Chondrocyte (in vitro differentiated cells): ENCODE data around the gene KCNK10. TPM values are rescaled to one million over a fixed set of nuclear protein-coding genes. Genes with fewer than 3 reads are reported as not detected.

Source experiments
- DNase-seq: peaks from one replicate; pipeline ENCODE4 v3.0.0; 2021; ENCODE audit warnings: mixed read lengths, low spot score
- H3K27ac Mint-ChIP-seq: one replicate; pipeline ENCODE4 v1.8.0; 2021; ENCODE audit warnings: mild to moderate bottlenecking, moderate library complexity, mixed read lengths; ENCODE audit not compliant: unreplicated experiment
- H3K27me3 Mint-ChIP-seq: 2 replicates; pipeline ENCODE4 v1.8.0; 2021; ENCODE audit warnings: low read depth, mixed read lengths
- H3K36me3 Mint-ChIP-seq: 2 replicates; pipeline ENCODE4 v1.8.0; 2021; ENCODE audit warnings: low read depth, mixed read lengths
- H3K4me1 Mint-ChIP-seq: 2 replicates; pipeline ENCODE4 v1.8.0; 2021; ENCODE audit warnings: low read depth, mild to moderate bottlenecking, mixed read lengths
- H3K4me3 Mint-ChIP-seq: one replicate; pipeline ENCODE4 v1.8.0; 2021; ENCODE audit warnings: mild to moderate bottlenecking, moderate library complexity, mixed read lengths; ENCODE audit not compliant: unreplicated experiment
- H3K9me3 Mint-ChIP-seq: 2 replicates; pipeline ENCODE4 v1.8.0; 2021; ENCODE audit warnings: low read depth, mixed read lengths
- total RNA-seq: library from RNA; stranded (reverse); gene quantifications from 3 replicates; pipeline ENCODE4 v1.2.1, GENCODE V29; 2021
- TF ChIP-seq, protein P1 (sequence below): fragments of 200-600 bp; sonication (generic); IDR thresholded peaks from 2 replicates; pipeline ENCODE4 v1.5.0; 2021; ENCODE audit warnings: antibody characterized with exemption, mild to moderate bottlenecking, moderate library complexity

KCNK10 gene
- total RNA-seq, 1 donor from 2014 or later, result not detected

DNA sequence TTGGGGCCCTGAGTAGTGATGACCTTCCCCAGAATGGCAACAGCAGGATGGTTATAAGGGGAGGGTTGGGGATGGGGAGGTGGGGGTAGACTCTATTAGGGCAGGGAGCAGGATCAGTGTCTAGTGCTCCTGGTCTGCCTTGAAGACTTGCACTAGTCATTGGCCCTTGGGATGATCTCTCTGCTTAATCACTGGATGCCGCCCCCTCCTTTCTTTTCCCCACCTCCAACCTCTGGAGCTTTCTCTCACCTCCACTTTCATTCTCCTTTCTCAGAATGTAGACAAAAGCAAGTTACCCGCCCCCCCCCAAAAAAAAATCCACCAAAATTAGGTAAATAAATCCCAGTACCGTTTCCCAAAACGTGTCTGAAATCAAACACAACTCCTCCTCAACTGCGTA lies 2.8 kb upstream of the KCNK10 start:
- H3K27ac Mint-ChIP-seq, result no peak overlapping the region
- peaks cover 57% of the 10 kb centered on the region for H3K27me3 Mint-ChIP-seq
- H3K36me3 Mint-ChIP-seq, result no peaks in the 10 kb centered on the region
- H3K4me1 Mint-ChIP-seq, result peaks cover 11% of the 10 kb centered on the region
- TF ChIP-seq, protein P1, sequence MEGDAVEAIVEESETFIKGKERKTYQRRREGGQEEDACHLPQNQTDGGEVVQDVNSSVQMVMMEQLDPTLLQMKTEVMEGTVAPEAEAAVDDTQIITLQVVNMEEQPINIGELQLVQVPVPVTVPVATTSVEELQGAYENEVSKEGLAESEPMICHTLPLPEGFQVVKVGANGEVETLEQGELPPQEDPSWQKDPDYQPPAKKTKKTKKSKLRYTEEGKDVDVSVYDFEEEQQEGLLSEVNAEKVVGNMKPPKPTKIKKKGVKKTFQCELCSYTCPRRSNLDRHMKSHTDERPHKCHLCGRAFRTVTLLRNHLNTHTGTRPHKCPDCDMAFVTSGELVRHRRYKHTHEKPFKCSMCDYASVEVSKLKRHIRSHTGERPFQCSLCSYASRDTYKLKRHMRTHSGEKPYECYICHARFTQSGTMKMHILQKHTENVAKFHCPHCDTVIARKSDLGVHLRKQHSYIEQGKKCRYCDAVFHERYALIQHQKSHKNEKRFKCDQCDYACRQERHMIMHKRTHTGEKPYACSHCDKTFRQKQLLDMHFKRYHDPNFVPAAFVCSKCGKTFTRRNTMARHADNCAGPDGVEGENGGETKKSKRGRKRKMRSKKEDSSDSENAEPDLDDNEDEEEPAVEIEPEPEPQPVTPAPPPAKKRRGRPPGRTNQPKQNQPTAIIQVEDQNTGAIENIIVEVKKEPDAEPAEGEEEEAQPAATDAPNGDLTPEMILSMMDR, result no peak
- no peak overlapping the region for H3K4me3 Mint-ChIP-seq
- no peak for DNase-seq
- no peaks in the 10 kb centered on the region for H3K9me3 Mint-ChIP-seq

DNA sequence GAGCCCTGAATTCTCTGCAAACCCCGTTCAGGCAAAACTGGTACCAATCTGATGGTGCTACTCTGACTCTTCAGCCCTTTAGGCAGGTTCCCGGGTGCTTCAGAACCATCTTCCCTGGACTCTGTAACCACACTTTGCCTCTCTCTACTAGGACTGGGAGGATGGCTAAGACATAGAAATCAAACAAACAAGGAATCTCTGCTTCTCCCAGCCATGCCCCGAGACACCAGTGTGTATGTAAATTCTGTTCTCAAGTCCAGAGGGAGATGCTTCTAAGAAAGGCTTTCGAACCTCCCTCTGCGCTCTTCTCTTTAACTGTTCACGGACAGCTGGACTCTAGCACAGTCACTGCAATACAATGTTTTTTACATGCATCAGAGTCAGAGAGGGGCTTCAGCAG lies 1.9 kb upstream of the KCNK10 start:
- no peak overlapping the region for H3K27ac Mint-ChIP-seq
- H3K36me3 Mint-ChIP-seq, result no peaks in the 10 kb centered on the region
- peaks cover 57% of the 10 kb centered on the region for H3K27me3 Mint-ChIP-seq
- H3K9me3 Mint-ChIP-seq, result no peaks in the 10 kb centered on the region
- no peak overlapping the region for H3K4me3 Mint-ChIP-seq
- H3K4me1 Mint-ChIP-seq, result peaks cover 11% of the 10 kb centered on the region
- TF ChIP-seq, protein P1, result no peak
- DNase-seq, result no peak

GRCh38 chr14:88324491-88324890 lies 1.4 kb upstream of the KCNK10 start:
- Mint-ChIP-seq H3K27ac (no peak overlapping the region), H3K9me3 (no peaks in the 10 kb centered on the region), H3K27me3 (peaks cover 52% of the 10 kb centered on the region), H3K4me1 (peaks cover 11% of the 10 kb centered on the region), H3K36me3 (no peaks in the 10 kb centered on the region), H3K4me3 (no peak overlapping the region)
- DNase-seq, result no peak
- TF ChIP-seq, protein P1, result no peak

- Mint-ChIP-seq H3K36me3 (no peaks in the 10 kb centered on the region), H3K27me3 (peaks cover 45% of the 10 kb centered on the region), H3K27ac (no peak overlapping the region), H3K9me3 (no peaks in the 10 kb centered on the region), H3K4me3 (peak overlapping the region; percentile 64), H3K4me1 (peaks cover 11% of the 10 kb centered on the region)
- TF ChIP-seq, protein P1, result no peak
- DNase-seq, result peak; percentile 85
These were observed 592 bp upstream of the KCNK10 start for GRCh38 chr14:88323523-88324199.

DNA sequence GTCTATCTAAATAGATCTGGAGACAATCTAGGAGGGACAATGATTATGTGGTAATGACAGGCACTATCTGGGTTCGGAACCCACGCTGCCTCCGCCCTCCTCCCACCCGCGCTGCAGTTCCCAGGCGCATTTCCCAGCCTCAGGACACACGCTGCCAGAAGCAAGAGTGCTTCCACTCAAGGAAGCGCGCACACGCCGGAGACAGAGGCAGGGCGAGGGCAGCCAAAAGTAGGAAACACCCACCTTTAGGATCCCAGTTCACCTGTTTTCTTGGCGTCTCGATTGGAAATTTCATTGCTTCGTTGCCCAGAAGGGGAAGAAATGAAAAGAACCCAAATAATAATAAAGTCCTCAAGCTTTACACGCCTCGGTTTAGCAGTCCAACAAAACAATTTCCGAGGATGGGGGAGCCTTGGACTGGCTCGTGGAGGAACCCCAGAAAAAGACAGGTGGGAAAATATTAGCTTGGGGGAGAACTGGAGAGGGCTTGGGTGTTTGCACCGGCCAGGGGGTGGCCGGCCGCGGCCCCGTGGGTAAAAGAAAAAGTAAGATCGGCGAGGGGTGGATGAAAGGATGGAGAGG lies 474 bp downstream of the KCNK10 start:
- Mint-ChIP-seq H3K9me3 (no peaks in the 10 kb centered on the region), H3K4me3 (no peak overlapping the region), H3K4me1 (peaks cover 11% of the 10 kb centered on the region), H3K27me3 (peaks cover 40% of the 10 kb centered on the region), H3K27ac (no peak overlapping the region), H3K36me3 (no peaks in the 10 kb centered on the region)
- no peak for DNase-seq
- TF ChIP-seq, protein P1, result no peak
